Measurements from ENCODE around the gene SMC1B. TPM values are rescaled to one million over a fixed set of nuclear protein-coding genes. Genes with fewer than 3 reads are reported as not detected.

The SMC1B gene
- total and polyA plus RNA-seq, 4 donors = 0.01 to 0.04 TPM; not detected in 2

GRCh38 chr22:45336971-45337431 is 76.4 kb downstream of the SMC1B start:
- ATAC-seq (ENCODE audit: insufficient read depth, low FRiP score) (no peak), DNase-seq (peak; percentile 87 to 95 (median 95))
- Histone ChIP-seq H3K27me3 (ENCODE audit: control insufficient read depth in 3 of 3, insufficient read depth in 3 of 3, low read length in 2 of 3) (no peaks in the 10 kb centered on the region), H3K4me3 (no peak overlapping the region), H3K9me3 (ENCODE audit: control insufficient read depth in 4 of 4, insufficient read depth in 3 of 4, low read length in 3 of 4) (no peaks in the 10 kb centered on the region), H3K36me3 (ENCODE audit: control insufficient read depth in 4 of 4, insufficient read depth in 4 of 4, low read length in 4 of 4) (peaks cover 1 to 39% (median 31%) of the 10 kb centered on the region in 4 donors), H3K4me1 (ENCODE audit: control insufficient read depth in 5 of 5, insufficient read depth in 5 of 5, low read length in 5 of 5) (peaks cover 0 to 19% (median 7%) of the 10 kb centered on the region in 5 donors), H3K27ac (ENCODE audit: low read depth in 1 of 2, low read length in 1 of 2) (peak overlapping the region; percentile 55 to 78), H3K9ac (ENCODE audit: insufficient read depth in 1 of 2, low read length in 2 of 2) (no peak overlapping the region)
- no peak for TF ChIP-seq CTCF (IDR thresholded peaks at IDR 0.05; ENCODE audit: control extremely low read depth, extremely low read depth)
- 14 to 38% methylated on average over 18 of the region's 18 CpGs for WGBS, 2 donors

GRCh38 chr22:45335854-45336522 is 77.4 kb downstream of the SMC1B start:
- ATAC-seq (ENCODE audit: insufficient read depth, low FRiP score) = no peak
- no peaks in the 10 kb centered on the region for H3K9me3 ChIP-seq (ENCODE audit: control insufficient read depth in 4 of 4, insufficient read depth in 3 of 4, low read length in 3 of 4)
- whole genome bisulfite sequencing, 2 donors = 81 to 85% methylated on average over 29 of the region's 29 CpGs
- H3K4me3 ChIP-seq = no peak overlapping the region
- DNase-seq = peak in 1 of 3 donors; percentile 6
- no peak for TF ChIP-seq CTCF (IDR thresholded peaks at IDR 0.05; ENCODE audit: control extremely low read depth, extremely low read depth)
- peaks cover 2 to 48% (median 33%) of the 10 kb centered on the region in 4 donors for H3K36me3 ChIP-seq (ENCODE audit: control insufficient read depth in 4 of 4, insufficient read depth in 4 of 4, low read length in 4 of 4)
- H3K27me3 ChIP-seq (ENCODE audit: control insufficient read depth in 3 of 3, insufficient read depth in 3 of 3, low read length in 2 of 3) = no peaks in the 10 kb centered on the region
- peak overlapping the region in 1 of 2 donors; percentile 3 for H3K27ac ChIP-seq (ENCODE audit: low read depth in 1 of 2, low read length in 1 of 2)
- peaks cover 0 to 19% (median 7%) of the 10 kb centered on the region in 5 donors for H3K4me1 ChIP-seq (ENCODE audit: control insufficient read depth in 5 of 5, insufficient read depth in 5 of 5, low read length in 5 of 5)
- no peak overlapping the region for H3K9ac ChIP-seq (ENCODE audit: insufficient read depth in 1 of 2, low read length in 2 of 2)

- ATAC-seq (ENCODE audit: insufficient read depth, low FRiP score) = no peak
- WGBS, 2 donors = 74 to 76% methylated on average over 26 of the region's 26 CpGs
- no peak overlapping the region for H3K9ac ChIP-seq (ENCODE audit: insufficient read depth in 1 of 2, low read length in 2 of 2)
Observed at GRCh38 chr22:45335021-45335818, 78.2 kb downstream of the SMC1B start.

More at GRCh38 chr22:45335021-45335818, 78.2 kb downstream of the SMC1B start:
- peaks cover 0 to 19% (median 7%) of the 10 kb centered on the region in 5 donors for H3K4me1 ChIP-seq (ENCODE audit: control insufficient read depth in 5 of 5, insufficient read depth in 5 of 5, low read length in 5 of 5)
- H3K27ac ChIP-seq (ENCODE audit: low read depth in 1 of 2, low read length in 1 of 2) = peak overlapping the region in 1 of 2 donors; percentile 76
- no peak overlapping the region for H3K4me3 ChIP-seq
- H3K36me3 ChIP-seq (ENCODE audit: control insufficient read depth in 4 of 4, insufficient read depth in 4 of 4, low read length in 4 of 4) = peaks cover 2 to 45% (median 34%) of the 10 kb centered on the region in 4 donors
- no peaks in the 10 kb centered on the region for H3K27me3 ChIP-seq (ENCODE audit: control insufficient read depth in 3 of 3, insufficient read depth in 3 of 3, low read length in 2 of 3)
- DNase-seq = peak; percentile 36 to 67 (median 42)
- no peaks in the 10 kb centered on the region for H3K9me3 ChIP-seq (ENCODE audit: control insufficient read depth in 4 of 4, insufficient read depth in 3 of 4, low read length in 3 of 4)
- TF ChIP-seq CTCF (IDR thresholded peaks at IDR 0.05; ENCODE audit: control extremely low read depth, extremely low read depth) = no peak

All from lung (tissue), 12 donors.